Ishikawa (cell line): ENCODE results near the gene PLEKHA6.

Experiments used
- CEBPB ChIP-seq: IDR thresholded peaks from 2 replicates; pipeline ENCODE4 v1.6.1; 2012
- CREB1 ChIP-seq: IDR thresholded peaks from 2 replicates; pipeline ENCODE4 v1.6.1; 2012; ENCODE audit warnings: low read depth
- EGR1 ChIP-seq: IDR thresholded peaks from 2 replicates; pipeline ENCODE4 v1.6.1; 2012
- EP300 ChIP-seq: IDR thresholded peaks from 2 replicates; pipeline ENCODE4 v1.6.1; 2012; ENCODE audit warnings: borderline replicate concordance
- FOXM1 ChIP-seq: IDR thresholded peaks from 2 replicates; pipeline ENCODE4 v1.6.1; 2012; ENCODE audit warnings: low read depth, borderline replicate concordance
- NFIC ChIP-seq: IDR thresholded peaks from 2 replicates; pipeline ENCODE4 v1.6.1; 2012
- RAD21 ChIP-seq: IDR thresholded peaks from 2 replicates; pipeline ENCODE4 v1.6.1; 2012; ENCODE audit warnings: low read depth
- REST ChIP-seq: IDR thresholded peaks from 2 replicates; pipeline ENCODE4 v1.6.1; 2012; ENCODE audit warnings: low read depth, mild to moderate bottlenecking
- TAF1 ChIP-seq: IDR thresholded peaks from 2 replicates; pipeline ENCODE4 v1.6.1; 2012; ENCODE audit warnings: low read depth, mild to moderate bottlenecking
- TEAD4 ChIP-seq: IDR thresholded peaks from 2 replicates; pipeline ENCODE4 v1.6.1; 2012
- ZBTB7A ChIP-seq: IDR thresholded peaks from 2 replicates; pipeline ENCODE4 v1.6.1; 2012; ENCODE audit warnings: low read depth
- TF ChIP-seq, protein P1 (sequence below): IDR thresholded peaks from 2 replicates; pipeline ENCODE4 v1.6.1; 2012
- TF ChIP-seq, protein P2 (sequence below): IDR thresholded peaks from 2 replicates; pipeline ENCODE4 v1.6.1; 2012

GRCh38 chr1:204373911-204374310 lies 14.2 kb upstream of the PLEKHA6 start:
- TF ChIP-seq REST (no peak), FOXM1 (no peak), TAF1 (no peak), EP300 (no peak), TEAD4 (no peak), RAD21 (no peak), NFIC (no peak), CEBPB (no peak), CREB1 (no peak), EGR1 (no peak), ZBTB7A (no peak)
- TF ChIP-seq, protein P1, sequence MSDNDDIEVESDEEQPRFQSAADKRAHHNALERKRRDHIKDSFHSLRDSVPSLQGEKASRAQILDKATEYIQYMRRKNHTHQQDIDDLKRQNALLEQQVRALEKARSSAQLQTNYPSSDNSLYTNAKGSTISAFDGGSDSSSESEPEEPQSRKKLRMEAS = no peak
- TF ChIP-seq, protein P2, sequence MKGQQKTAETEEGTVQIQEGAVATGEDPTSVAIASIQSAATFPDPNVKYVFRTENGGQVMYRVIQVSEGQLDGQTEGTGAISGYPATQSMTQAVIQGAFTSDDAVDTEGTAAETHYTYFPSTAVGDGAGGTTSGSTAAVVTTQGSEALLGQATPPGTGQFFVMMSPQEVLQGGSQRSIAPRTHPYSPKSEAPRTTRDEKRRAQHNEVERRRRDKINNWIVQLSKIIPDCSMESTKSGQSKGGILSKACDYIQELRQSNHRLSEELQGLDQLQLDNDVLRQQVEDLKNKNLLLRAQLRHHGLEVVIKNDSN = no peak
